ENCODE results near the gene NBAS. TPM values are rescaled to one million over a fixed set of nuclear protein-coding genes. Genes with fewer than 3 reads are reported as not detected.
"Not testable (repeated sequence)": the region's sequence is repeated elsewhere in the genome, so short reads cannot be mapped to it uniquely, and the experiment has no call there.

NBAS gene
- total RNA-seq, 1 donor from 2014 or later, result 108 TPM

GRCh38 chr2:15355386-15355785, 205.7 kb downstream of the NBAS start:
- DNase-seq, result no peak

GRCh38 chr2:15354596-15355366, 206.4 kb downstream of the NBAS start:
- DNase-seq, result no peak

GRCh38 chr2:15352363-15352762, 208.8 kb downstream of the NBAS start:
- DNase-seq, result no peak

DNA sequence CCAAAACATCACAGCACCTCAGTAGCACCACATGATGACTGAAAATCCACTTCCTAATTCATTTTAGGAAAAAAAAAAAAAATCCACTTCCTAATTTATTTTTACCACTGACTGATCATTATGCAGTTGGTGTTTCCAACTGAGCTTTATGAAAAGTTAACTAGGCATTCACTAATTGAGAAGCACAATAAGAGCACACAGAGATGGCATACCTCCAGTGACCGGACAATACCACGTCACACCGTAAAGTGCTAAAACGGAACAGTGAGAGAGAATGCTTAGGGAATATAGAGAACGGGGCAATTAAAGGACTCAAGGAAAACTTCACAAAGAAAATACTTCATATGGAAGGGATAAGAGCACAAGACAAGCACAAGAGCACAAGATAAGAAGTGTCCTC, 212.5 kb downstream of the NBAS start:
- no peak for DNase-seq

DNA sequence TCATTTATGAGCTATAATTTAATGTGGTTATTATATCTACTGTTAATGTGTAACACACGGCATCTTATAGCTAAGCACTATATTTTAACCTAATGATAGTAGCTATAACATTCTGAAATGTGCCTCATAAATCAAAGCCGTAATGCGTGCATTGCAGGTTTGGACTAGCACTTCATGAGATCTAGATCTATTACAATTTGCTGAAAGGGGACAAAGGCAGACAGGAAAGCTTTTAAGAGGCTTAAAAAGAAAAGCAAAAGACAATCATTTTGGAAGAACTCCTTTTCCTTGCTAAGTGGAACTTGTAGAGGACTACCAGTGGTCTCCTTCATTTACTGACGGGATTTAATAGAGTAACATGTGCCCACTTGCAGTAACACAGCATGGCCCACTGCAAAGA, 213.1 kb downstream of the NBAS start:
- DNase-seq, result no peak

GRCh38 chr2:15346624-15347023, 214.5 kb downstream of the NBAS start:
- DNase-seq, result no peak

DNA sequence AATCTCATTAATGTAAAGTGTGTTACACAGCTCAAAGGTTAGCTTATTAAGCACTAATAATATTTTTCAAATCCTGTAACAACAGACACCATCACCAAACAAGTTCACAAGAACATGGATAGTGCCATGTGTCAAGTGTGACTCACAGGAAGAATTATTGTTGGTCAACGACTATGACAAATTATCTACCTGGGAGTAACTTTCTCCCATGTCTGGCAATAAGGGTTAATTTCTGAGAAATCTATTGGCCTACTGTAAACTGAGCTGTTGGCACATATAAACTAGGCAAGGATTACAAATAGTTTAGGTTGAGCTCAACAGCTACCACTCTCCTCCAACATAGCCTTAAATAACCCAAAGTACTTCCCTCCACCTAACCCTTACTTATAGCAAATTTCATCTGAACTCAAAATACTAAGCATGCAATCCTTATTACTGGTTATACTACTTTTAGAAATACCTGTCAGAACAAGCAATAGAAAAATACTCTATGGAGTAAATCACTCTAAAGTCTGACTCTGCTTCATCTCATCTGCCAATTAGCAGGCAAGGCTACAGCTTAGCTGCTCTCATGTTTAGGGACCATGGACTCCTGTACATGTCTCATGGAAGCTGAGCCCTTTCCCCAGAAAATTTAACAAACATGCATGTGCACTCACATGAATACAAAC, 223.0 kb downstream of the NBAS start:
- DNase-seq, result peak; percentile 39

DNA sequence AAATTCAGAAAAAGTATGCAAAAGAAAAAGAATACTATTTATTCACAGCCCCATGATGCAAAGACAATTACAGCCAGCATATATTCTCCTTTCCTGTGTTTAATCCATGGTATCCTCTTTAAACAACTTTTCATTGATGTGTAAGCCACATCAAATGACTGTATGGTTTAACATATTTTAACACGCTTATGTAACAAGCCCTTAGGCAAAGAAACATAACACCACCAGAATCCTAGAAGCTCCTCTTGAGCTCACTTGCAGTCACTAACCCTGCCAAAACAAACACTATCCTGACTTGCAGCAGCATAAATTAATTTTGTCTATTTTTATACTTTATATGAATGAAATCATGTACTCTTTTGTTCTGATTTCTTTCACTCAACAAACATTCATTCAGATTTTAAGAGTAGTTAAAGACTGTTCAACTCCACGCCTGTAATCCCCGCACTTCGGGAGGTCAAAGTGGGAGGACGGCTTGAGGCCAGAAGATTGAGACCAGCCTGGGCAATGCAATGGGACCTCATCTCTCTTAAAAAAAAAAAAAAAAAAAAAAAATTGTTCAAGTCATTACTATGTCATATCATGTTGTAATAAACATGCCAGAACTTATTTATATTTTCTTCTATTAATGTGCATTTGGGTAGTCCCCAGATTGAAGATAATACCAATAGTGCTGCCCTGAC, 226.3 kb downstream of the NBAS start:
- DNase-seq, result no peak

DNA sequence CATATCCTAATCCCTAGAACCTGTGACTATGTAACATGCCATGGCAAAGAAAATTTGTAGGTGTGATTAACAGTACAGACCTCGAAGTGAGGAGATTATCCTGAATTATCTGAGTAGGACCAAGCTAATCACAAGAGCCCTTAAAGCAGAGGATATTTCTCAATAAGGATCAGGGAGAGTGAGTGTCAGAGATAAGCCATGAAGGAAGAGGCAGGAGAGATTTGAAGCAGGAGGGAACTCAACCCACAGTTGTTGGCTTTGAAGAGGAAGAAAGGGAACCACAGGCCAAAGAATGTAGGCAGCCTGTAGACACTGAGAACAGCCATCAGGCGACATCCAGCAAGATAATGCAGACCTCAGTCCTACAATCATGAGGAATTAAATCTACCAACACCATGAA, 229.3 kb downstream of the NBAS start:
- no peak for DNase-seq

- no peak for DNase-seq
These were observed 235.8 kb downstream of the NBAS start for GRCh38 chr2:15325296-15325695.

DNA sequence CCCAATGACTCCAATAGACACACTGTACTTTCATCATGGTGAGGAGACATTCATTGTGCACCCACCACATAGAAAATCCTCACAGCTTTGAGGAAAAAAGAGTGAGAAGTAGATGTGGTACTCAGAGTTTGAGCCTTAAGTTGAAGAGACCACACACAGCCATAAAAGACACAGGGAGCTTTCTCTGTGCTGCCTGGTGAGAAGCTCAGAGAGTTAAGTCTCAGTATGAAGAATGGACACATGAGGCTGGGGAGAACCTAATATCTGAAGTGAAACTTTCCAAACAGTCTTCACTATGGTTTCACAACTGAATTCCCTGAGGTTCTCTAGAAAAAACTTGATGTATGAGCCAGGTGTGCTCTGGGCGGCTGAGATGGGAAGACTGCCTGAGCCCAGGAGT, 237.9 kb downstream of the NBAS start:
- DNase-seq, result no peak

DNA sequence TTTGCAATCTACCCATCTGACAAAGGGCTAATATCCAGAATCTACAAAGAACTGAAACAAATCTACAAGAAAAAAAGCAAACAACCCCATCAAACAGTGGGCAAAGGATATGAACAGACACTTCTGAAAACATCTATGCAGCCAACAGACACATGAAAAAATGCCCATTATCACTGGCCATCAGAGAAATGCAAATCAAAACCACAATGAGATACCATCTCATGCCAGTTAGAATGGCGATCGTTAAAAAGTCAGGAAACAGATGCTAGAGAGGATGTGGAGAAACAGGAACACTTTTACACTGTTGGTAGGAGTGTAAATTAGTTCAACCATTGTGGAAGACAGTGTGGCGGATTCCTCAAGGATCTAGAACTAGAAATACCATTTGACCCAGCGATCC, 239.7 kb downstream of the NBAS start:
- not testable (repeated sequence) for DNase-seq

DNA sequence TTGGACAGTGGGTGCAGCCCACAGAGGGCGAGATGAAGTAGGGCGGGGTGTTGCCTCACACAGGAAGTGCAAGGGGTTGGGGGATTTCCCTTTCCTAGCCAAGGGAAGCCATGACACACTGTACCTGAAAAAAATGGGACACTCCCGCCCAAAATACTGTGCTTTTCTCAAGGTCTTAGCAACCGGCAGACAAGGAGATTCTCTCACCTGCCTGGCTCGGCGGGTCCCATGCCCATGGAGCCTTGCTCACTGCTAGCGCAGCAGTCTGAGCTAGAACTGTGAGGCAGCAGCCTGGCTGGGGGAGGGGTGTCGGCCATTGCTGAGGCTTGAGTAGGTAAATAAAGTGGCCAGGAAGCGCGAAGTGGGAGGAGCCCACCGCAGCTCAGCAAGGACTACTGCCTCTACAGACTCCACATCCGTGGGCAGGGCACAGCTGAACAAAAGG, 244.7 kb downstream of the NBAS start:
- DNase-seq, result no peak

DNA sequence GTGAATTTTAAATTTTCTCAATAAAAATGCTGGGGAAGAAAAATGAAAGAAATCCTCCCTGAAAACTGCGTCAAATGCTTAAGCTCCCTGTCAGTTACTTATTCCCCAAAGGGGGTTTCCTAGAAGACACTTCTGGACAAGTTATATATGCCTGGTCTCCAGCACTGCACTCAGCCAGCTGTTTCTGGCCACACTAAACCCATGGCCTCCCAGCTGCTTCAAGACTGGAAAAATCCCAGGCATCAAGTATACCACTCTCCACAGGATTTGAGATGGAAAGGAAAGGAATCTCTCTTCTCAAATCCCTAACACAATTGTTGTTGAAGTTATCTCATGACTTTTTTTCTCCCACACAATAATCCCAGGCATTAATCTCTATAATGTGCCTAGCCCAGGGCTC, 245.7 kb downstream of the NBAS start:
- DNase-seq, result no peak

- peak; percentile 21 for DNase-seq
These were observed 247.5 kb downstream of the NBAS start for GRCh38 chr2:15313657-15314056.

- DNase-seq, result no peak
These were observed 249.2 kb downstream of the NBAS start for GRCh38 chr2:15311926-15312325.

DNA sequence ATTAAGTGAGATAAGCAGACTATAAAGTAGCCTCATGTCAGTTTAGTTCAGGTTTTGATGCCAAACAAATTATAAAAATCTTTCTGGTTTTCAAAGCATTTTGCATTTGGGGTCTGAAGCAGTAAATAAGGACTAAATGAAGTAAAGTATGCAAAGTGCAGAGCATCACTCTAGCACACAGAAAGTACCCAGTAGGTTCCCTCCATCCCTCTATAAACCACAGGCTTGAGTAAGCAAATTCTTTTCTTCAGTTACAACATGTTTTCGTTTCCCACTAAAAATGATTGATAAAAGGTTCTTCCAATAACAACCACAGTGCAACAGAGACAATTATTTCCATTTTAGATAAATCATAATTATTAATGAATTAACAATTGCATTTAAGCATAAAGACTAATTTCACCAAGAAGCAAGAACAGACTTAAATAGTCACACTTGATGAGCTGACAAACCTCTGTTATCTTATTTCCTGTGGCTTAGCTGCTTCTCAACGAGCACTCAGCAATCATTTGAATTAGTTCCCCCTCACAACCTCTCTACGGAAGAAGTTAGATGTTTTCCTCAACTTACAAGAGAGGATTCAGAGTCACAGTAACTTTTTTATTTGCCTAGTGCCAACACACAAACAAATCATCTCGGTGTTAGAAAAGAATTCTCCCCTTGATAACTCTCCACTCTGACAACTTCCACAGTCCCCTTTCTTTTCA, 249.8 kb downstream of the NBAS start:
- no peak for DNase-seq

- no peak for DNase-seq
These were observed 253.6 kb downstream of the NBAS start for GRCh38 chr2:15307526-15307925.

- no peak for DNase-seq
These were observed 254.4 kb downstream of the NBAS start for GRCh38 chr2:15306706-15307105.

- DNase-seq, result no peak
These were observed 257.3 kb downstream of the NBAS start for GRCh38 chr2:15303874-15304273.

DNA sequence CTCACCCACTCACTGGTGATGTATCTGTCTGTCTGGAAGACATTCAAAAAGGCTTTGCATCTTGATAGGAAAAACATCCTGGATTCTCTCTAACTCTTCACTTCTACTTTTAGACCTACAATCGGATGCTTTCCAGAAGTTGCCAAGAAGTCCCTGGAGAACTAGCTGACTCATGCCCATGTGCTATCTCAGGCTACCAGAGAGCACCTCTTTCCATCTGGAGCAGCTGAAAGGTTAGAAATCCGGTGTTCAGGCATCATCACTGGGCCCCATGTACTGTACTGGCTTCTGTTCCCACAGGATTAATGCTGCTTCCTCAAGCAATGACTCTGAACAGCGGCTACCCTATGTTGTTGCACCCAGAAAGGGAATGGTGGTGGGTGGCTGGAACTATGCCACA, 259.0 kb downstream of the NBAS start:
- no peak for DNase-seq

DNA sequence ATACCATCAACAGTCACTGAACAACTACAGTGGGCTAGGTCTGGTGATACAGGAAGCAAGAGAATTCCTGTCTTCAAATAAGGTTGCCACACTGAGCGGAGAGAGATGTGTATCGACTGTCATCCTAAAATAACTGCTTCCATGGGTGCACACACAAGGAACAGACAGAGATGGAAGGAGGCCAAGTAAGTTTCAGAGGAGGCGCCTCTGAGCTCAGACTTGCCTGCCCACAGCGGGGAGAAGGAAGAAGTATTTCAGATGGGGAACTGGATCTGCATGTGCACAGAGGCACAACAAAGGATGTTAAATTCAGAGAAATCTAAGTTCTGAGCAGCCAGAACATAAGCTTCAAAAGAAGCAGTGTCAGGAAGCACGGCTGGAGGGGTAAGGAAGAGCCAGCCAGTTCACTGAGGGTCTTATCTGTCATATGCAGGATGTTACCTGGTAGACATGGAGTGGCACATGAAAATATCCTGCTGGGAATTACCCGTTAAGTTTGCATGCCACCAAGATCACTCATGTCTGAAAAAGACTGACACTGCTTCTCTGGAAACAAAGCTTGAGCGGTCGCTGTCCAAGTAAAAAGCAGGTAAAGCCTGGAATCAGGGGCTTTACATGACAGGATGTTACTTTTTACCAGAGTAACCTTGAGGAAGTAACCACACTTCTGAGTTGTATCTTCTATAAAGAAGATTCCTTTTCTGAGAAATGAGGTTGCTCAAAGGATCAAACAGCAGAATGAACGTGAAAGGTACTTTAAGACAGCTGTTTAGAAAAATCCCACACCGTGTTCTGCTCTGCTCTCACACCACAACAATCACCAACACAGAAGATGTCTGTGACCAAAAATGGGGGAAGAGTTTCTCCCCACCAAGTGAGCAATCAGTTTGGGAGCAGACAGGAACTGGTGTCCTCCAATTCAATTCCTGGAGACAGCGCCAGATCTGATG, 260.2 kb downstream of the NBAS start:
- DNase-seq, result no peak

Measured in dermis blood vessel endothelial cell (primary cell).